Measurements from ENCODE around the gene PLEKHJ1. TPM values are rescaled to one million over a fixed set of nuclear protein-coding genes. Genes with fewer than 3 reads are reported as not detected.

The PLEKHJ1 gene
- total and polyA plus RNA-seq, 7 donors = 40.7 to 255 (median 57.3) TPM

DNA sequence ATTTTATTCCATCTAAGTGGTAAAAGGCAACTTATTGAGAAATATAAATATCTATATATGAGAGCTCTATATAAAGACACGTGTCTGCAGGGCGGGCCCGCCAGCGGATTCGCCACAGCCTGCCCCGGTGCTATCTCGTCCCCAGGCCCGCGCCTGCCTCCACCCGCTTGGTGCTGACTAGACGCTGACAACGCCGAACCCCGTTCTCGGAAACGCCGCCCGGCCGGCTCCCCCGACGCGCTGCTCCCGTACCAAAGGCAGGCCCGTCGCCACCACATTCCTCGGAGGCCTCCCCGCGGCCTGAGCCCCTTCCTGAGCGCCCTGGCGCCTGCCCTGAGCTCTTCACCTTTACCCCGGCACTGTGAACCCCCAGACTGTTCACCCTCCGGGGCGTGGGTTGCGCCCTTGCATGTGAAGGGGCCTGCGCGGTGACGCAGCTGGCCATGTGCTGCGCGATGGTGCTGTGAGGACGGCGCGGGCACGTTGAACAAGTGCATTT lies 6.0 kb downstream of the PLEKHJ1 start:
- no peak for DNase-seq
- peaks cover 7 to 87% (median 42%) of the 10 kb centered on the region in 4 donors for H3K36me3 ChIP-seq
- H3K4me3 ChIP-seq = no peak overlapping the region
- 94 to 95% methylated on average over 43 of the region's 43 CpGs for WGBS, 2 donors
- TF ChIP-seq, protein P1, sequence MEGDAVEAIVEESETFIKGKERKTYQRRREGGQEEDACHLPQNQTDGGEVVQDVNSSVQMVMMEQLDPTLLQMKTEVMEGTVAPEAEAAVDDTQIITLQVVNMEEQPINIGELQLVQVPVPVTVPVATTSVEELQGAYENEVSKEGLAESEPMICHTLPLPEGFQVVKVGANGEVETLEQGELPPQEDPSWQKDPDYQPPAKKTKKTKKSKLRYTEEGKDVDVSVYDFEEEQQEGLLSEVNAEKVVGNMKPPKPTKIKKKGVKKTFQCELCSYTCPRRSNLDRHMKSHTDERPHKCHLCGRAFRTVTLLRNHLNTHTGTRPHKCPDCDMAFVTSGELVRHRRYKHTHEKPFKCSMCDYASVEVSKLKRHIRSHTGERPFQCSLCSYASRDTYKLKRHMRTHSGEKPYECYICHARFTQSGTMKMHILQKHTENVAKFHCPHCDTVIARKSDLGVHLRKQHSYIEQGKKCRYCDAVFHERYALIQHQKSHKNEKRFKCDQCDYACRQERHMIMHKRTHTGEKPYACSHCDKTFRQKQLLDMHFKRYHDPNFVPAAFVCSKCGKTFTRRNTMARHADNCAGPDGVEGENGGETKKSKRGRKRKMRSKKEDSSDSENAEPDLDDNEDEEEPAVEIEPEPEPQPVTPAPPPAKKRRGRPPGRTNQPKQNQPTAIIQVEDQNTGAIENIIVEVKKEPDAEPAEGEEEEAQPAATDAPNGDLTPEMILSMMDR (IDR thresholded peaks at IDR 0.05) = no peak
- TF ChIP-seq EP300 (IDR thresholded peaks at IDR 0.05) = no peak
- no peak for TF ChIP-seq POLR2AphosphoS5 (IDR thresholded peaks at IDR 0.05)
- TF ChIP-seq POLR2A (IDR thresholded peaks at IDR 0.05) = no peak
- H3K4me1 ChIP-seq = peaks cover 0 to 20% (median 13%) of the 10 kb centered on the region in 4 donors
- intact Hi-C loops (cut with DNase I) = no loop called here
- H3K27me3 ChIP-seq = no peaks in the 10 kb centered on the region
- H3K27ac ChIP-seq = no peak overlapping the region
- no peaks in the 10 kb centered on the region for H3K9me3 ChIP-seq

DNA sequence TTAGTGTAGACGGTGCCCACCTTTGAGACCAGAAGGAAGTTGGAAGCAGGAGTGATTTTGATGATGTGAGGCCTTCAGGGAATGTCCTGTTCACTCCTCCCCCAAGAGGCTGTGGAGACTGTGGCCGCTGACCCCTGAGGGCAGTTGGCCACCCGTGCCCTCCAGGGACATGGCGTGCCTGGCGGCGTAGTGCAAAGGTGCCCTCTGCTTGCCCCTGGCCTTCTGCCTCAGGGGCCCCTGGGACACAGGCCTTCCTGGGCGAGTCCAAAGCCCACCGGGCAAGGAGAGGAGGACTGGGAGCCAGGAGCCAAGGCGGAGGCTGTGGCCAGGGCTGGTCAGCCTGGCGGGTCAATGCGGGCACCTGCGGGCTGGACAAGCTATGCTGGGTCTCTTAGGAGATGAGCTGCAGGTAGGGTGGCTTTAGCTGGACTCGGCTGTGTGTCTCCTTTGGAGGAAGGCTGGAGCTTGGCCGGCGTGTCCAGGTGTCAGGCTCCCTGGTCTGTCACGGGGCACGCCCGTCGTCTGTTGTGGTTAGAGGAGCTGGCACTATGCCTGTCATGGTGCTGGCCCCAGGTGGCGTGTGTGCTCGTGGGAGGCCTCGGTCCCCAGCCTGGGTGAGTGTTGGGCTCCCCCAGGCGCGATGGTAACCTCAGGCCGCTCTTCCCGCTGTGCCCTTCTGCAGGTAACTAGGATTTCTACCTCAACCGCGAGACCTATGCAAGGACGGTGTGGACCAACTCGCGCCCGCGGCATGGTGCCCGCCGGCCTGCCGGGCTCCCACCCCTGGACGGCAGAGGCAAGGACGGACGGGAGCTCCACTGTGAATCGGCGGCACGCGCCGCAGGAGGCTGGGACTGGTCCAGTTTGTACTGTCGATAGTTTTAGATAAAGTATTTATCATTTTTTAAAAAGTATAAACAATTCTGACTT lies 6.8 kb downstream of the PLEKHJ1 start:
- TF ChIP-seq POLR2AphosphoS5 (IDR thresholded peaks at IDR 0.05) (no peak), EP300 (IDR thresholded peaks at IDR 0.05) (no peak)
- Histone ChIP-seq H3K4me1 (peaks cover 0 to 13% (median 6%) of the 10 kb centered on the region in 4 donors), H3K4me3 (no peak overlapping the region), H3K9me3 (no peaks in the 10 kb centered on the region), H3K36me3 (peaks cover 7 to 94% (median 48%) of the 10 kb centered on the region in 4 donors), H3K27ac (no peak overlapping the region), H3K27me3 (no peaks in the 10 kb centered on the region)
- WGBS, 2 donors = 84 to 90% methylated on average over 45 of the region's 45 CpGs
- intact Hi-C loops (cut with DNase I) = no loop called here
- no peak for DNase-seq

DNA sequence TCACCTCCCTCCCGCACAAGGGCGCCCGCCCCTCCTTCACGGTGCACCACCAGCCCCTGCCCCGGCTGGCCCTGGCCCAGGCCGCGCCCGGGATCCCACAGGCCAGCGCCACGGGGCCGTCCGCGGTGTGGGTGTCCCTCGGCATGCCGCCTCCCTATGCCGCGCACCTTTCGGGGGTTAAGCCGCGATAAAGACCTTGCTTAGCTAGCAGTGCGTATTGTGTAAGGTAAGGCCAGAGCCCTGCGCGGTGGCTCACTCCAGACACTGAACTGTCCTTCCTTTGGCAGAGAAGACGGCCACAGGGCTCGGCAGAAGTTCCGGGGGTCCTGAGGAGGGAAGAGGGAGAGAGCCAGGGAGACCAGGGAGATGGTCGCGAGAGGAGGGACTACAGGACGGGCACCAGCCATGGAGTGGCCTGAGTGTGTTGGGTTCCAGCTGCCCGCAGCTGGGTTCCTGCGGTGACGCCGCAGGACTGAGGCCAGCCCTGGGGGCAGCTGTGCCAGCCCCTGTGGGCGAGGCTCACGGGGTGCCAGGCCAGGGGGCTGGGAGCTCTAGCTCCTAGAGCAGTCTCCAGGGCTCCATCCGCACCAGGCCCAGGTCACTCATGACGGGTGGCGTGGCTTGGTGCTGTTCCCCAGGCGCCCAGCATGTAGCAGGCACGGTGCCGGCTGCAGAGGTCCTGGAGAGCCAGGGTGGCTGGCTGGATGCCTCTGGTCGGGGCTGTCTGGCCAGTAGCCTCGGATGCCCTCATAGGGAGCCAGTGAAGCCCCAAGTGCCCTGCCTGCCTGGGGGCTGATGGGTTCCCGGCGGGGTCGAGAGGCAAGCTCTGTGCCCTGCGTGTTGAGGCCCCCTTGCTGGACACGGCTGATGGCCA lies 7.7 kb downstream of the PLEKHJ1 start:
- WGBS, 2 donors = 93 to 95% methylated on average over 48 of the region's 48 CpGs
- Histone ChIP-seq H3K4me3 (no peak overlapping the region), H3K27ac (no peak overlapping the region), H3K4me1 (peaks cover 0 to 3% (median 0%) of the 10 kb centered on the region in 4 donors), H3K9me3 (no peaks in the 10 kb centered on the region), H3K36me3 (peaks cover 12 to 96% (median 47%) of the 10 kb centered on the region in 4 donors), H3K27me3 (no peaks in the 10 kb centered on the region)
- intact Hi-C loops (cut with DNase I) = no loop called here
- TF ChIP-seq POLR2AphosphoS5 (IDR thresholded peaks at IDR 0.05) = no peak
- TF ChIP-seq EP300 (IDR thresholded peaks at IDR 0.05) = no peak
- TF ChIP-seq, protein P1 (IDR thresholded peaks at IDR 0.05) = no peak
- no peak for TF ChIP-seq POLR2A (IDR thresholded peaks at IDR 0.05)
- no peak for DNase-seq

DNA sequence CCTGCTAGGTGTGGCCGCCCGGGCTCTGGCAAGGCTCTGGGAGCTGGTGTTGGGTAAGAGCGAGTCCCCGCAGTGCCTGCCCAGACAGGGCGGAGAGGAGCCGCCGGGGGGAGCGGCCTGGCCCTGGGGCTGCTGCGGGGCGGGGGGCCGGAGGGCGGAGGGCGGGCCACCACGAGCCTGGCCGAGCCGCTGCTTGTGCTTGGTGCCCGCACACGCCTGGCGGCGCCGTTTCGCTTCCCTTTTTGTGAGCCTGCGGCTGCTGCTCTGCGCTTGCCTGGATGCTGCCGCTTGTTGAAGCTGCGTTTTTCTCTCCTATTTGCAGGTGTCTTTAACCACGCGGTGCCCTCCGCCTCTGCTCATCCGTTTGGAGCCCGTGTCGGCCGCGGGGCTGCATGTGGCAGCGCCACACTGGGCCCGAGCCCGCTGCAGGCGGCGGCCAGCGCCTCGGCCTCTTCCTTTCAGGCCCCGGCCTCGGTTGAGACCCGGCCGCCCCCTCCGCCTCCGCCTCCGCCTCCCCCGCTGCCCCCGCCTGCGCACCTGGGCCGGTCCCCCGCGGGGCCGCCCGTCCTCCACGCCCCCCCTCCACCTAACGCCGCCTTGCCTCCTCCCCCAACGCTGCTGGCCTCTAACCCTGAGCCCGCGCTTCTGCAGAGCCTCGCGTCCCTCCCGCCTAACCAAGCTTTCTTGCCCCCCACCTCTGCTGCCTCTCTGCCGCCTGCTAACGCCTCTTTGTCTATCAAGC lies 8.5 kb downstream of the PLEKHJ1 start:
- DNase-seq = no peak
- Histone ChIP-seq H3K9me3 (no peaks in the 10 kb centered on the region), H3K4me1 (no peaks in the 10 kb centered on the region), H3K36me3 (peaks cover 12 to 96% (median 46%) of the 10 kb centered on the region in 4 donors), H3K4me3 (no peak overlapping the region), H3K27me3 (no peaks in the 10 kb centered on the region), H3K27ac (no peak overlapping the region)
- WGBS, 2 donors = 89 to 93% methylated on average over 67 of the region's 67 CpGs
- TF ChIP-seq, protein P1 (IDR thresholded peaks at IDR 0.05) = no peak
- intact Hi-C loops (cut with DNase I) = no loop called here

Measured in sigmoid colon (tissue), 7 donors.